ENCODE measurements around the gene POU2AF1. TPM values are rescaled to one million over a fixed set of nuclear protein-coding genes. Genes with fewer than 3 reads are reported as not detected.

The POU2AF1 gene
- total and polyA plus RNA-seq, 2 donors (not counting 1 experiment from before 2014, with no cell fraction given): 0.17 TPM; not detected in 1

DNA sequence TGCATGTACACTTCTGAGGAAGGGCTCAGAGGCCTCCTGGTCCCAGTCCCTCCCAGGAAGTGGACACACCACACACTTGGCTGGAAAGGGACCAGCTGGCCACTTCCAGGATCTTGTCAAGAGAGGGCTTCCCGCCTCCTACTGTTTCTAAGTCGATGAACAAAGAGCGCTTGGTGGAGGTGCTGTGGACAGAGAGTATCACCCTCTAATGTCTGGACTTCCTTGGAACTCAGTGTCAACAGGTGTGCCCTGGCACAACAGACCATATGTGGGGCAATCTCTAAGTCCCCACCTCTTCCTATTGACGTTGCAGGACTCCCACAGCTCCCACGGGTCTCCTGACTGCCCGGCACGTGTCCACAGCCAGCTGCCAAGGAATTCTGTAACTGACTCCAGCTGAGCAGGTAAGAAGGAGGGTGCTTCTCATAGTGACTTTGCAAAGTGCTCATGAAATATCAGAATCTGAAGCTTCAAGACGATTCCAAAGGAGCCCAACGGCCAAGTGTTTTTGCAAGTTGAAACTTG lies 16.1 kb downstream of the POU2AF1 start:
- Histone ChIP-seq H3K4me2 (ENCODE audit: extremely low read depth, insufficient read depth, low read length) (no peak overlapping the region), H3K9me3 (ENCODE audit: control insufficient read depth, insufficient read depth, low read depth, low read length) (no peaks in the 10 kb centered on the region), H2AFZ (ENCODE audit: low read length) (no peak overlapping the region), H4K20me1 (ENCODE audit: control insufficient read depth, extremely low read depth, insufficient read depth, low read length) (no peaks in the 10 kb centered on the region), H3K79me2 (ENCODE audit: control insufficient read depth, insufficient read depth, low read length) (no peaks in the 10 kb centered on the region), H3K4me3 (replicated peaks in 1 of 4; ENCODE audit: control extremely low read depth in 1 of 4, insufficient read depth in 1 of 4, low read depth in 3 of 4, low read length in 4 of 4) (no peak overlapping the region), H3K27ac (ENCODE audit: insufficient read depth, low read length) (no peak overlapping the region), H3K36me3 (ENCODE audit: control insufficient read depth, insufficient read depth, low read length) (no peaks in the 10 kb centered on the region), H3K4me1 (ENCODE audit: control insufficient read depth, extremely low read depth, insufficient read depth, low read length) (no peaks in the 10 kb centered on the region), H3K27me3 (ENCODE audit: control insufficient read depth, insufficient read depth, low read length) (no peaks in the 10 kb centered on the region), H3K9ac (ENCODE audit: insufficient read depth, low read length) (no peak overlapping the region)
- TF ChIP-seq, protein P1, sequence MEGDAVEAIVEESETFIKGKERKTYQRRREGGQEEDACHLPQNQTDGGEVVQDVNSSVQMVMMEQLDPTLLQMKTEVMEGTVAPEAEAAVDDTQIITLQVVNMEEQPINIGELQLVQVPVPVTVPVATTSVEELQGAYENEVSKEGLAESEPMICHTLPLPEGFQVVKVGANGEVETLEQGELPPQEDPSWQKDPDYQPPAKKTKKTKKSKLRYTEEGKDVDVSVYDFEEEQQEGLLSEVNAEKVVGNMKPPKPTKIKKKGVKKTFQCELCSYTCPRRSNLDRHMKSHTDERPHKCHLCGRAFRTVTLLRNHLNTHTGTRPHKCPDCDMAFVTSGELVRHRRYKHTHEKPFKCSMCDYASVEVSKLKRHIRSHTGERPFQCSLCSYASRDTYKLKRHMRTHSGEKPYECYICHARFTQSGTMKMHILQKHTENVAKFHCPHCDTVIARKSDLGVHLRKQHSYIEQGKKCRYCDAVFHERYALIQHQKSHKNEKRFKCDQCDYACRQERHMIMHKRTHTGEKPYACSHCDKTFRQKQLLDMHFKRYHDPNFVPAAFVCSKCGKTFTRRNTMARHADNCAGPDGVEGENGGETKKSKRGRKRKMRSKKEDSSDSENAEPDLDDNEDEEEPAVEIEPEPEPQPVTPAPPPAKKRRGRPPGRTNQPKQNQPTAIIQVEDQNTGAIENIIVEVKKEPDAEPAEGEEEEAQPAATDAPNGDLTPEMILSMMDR (conservative IDR thresholded peaks at IDR 0.05 in 1 of 2, IDR thresholded peaks at IDR 0.05 in 1 of 2; ENCODE audit: low read depth in 1 of 2, low read length in 2 of 2): no peak
- TF ChIP-seq EZH2 (IDR thresholded peaks at IDR 0.05; ENCODE audit: low read length, missing control alignments): no peak
- DNase-seq (ENCODE audit: low read depth in 2 of 2): no peak

DNA sequence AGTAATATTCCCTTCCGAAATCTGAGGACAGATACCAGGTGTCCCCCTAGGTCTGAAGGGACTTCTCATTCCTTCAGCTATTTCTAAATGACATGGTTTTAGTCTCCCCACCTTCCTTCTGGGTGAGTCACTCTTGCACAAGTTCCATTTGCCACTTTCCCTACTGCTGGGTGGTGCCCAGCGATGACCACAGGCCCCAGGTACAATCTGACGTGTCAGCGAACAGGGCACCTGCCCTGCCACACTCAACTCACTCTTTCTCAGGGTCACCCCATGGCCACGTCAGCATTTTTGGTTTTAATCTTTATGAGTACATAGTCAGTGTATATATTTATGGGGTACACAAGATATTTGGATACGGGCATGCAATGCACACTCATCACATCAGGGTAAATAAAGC lies 17.2 kb downstream of the POU2AF1 start:
- Histone ChIP-seq H3K4me1 (ENCODE audit: control insufficient read depth, extremely low read depth, insufficient read depth, low read length) (no peaks in the 10 kb centered on the region), H4K20me1 (ENCODE audit: control insufficient read depth, extremely low read depth, insufficient read depth, low read length) (no peaks in the 10 kb centered on the region), H3K9ac (ENCODE audit: insufficient read depth, low read length) (no peak overlapping the region), H3K27me3 (ENCODE audit: control insufficient read depth, insufficient read depth, low read length) (no peaks in the 10 kb centered on the region), H3K36me3 (ENCODE audit: control insufficient read depth, insufficient read depth, low read length) (no peaks in the 10 kb centered on the region), H3K79me2 (ENCODE audit: control insufficient read depth, insufficient read depth, low read length) (no peaks in the 10 kb centered on the region), H2AFZ (ENCODE audit: low read length) (no peak overlapping the region), H3K27ac (ENCODE audit: insufficient read depth, low read length) (no peak overlapping the region), H3K4me3 (replicated peaks in 1 of 4; ENCODE audit: control extremely low read depth in 1 of 4, insufficient read depth in 1 of 4, low read depth in 3 of 4, low read length in 4 of 4) (no peak overlapping the region), H3K4me2 (ENCODE audit: extremely low read depth, insufficient read depth, low read length) (no peak overlapping the region), H3K9me3 (ENCODE audit: control insufficient read depth, insufficient read depth, low read depth, low read length) (no peaks in the 10 kb centered on the region)
- no peak for DNase-seq (ENCODE audit: low read depth in 2 of 2)
- TF ChIP-seq EZH2 (IDR thresholded peaks at IDR 0.05; ENCODE audit: low read length, missing control alignments): no peak
- TF ChIP-seq, protein P1 (conservative IDR thresholded peaks at IDR 0.05 in 1 of 2, IDR thresholded peaks at IDR 0.05 in 1 of 2; ENCODE audit: low read depth in 1 of 2, low read length in 2 of 2): no peak

DNA sequence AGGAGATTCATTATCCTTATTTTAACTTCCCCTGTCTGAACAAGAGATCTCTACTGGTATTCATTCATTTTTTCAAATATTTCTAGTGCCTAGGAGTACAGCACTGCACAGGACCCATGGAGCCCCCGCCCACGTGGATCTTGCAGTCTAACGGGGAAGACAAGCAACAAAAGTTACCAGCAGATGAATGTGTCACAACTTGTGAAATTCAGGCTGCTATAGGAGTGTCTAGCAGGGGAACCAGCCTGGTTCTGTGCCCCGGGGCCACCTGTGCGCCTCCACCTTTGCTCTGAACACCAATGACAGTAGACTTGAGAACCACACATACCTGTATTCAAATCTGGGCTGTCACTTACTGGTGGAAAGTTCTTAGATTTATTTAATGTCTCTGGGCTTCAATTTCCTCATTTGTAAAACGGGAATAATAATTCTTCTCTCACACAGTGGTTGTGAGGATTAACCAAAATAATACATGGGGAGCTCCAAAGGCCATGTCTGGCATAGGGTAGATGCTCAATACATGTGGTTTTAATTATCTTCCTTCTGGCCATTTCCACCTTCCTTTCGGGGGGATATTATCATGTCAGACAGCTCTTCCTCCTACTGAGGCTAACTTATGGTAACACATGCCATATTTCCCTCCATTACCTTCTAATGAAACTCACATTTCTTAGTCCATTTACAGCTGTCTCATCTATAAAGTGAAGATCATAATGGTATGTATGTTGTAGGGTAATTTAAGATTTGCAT lies 17.8 kb downstream of the POU2AF1 start:
- Histone ChIP-seq H3K27me3 (ENCODE audit: control insufficient read depth, insufficient read depth, low read length) (no peaks in the 10 kb centered on the region), H2AFZ (ENCODE audit: low read length) (no peak overlapping the region), H3K27ac (ENCODE audit: insufficient read depth, low read length) (no peak overlapping the region), H4K20me1 (ENCODE audit: control insufficient read depth, extremely low read depth, insufficient read depth, low read length) (no peaks in the 10 kb centered on the region), H3K9me3 (ENCODE audit: control insufficient read depth, insufficient read depth, low read depth, low read length) (no peaks in the 10 kb centered on the region), H3K4me1 (ENCODE audit: control insufficient read depth, extremely low read depth, insufficient read depth, low read length) (no peaks in the 10 kb centered on the region), H3K36me3 (ENCODE audit: control insufficient read depth, insufficient read depth, low read length) (no peaks in the 10 kb centered on the region), H3K9ac (ENCODE audit: insufficient read depth, low read length) (no peak overlapping the region), H3K79me2 (ENCODE audit: control insufficient read depth, insufficient read depth, low read length) (no peaks in the 10 kb centered on the region), H3K4me2 (ENCODE audit: extremely low read depth, insufficient read depth, low read length) (no peak overlapping the region), H3K4me3 (replicated peaks in 1 of 4; ENCODE audit: control extremely low read depth in 1 of 4, insufficient read depth in 1 of 4, low read depth in 3 of 4, low read length in 4 of 4) (no peak overlapping the region)
- TF ChIP-seq, protein P1 (conservative IDR thresholded peaks at IDR 0.05 in 1 of 2, IDR thresholded peaks at IDR 0.05 in 1 of 2; ENCODE audit: low read depth in 1 of 2, low read length in 2 of 2): no peak
- TF ChIP-seq EZH2 (IDR thresholded peaks at IDR 0.05; ENCODE audit: low read length, missing control alignments): no peak
- DNase-seq (ENCODE audit: low read depth in 2 of 2): no peak
